ENCODE data around the gene ACRBP.

ACRBP gene

DNA sequence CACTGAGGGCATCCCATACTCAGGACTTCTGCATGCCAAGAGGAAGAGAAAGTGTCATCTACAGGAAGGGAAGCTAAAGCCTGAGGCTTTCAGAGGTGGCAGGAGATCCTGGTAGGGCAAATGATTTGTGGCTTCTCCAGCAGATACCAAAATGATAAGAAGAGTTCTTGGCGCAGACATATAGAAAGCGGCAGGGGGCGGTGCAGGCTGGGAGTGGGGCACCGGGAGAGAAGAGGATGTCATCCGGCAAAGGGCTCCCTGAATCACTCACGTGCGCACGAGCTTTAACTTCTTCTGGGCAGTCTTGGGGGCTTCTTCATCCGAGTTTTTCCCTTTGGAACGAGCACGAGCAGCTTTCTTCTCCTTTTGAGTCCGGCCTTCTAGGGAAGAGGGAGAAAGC, 5.2 kb upstream of the ACRBP start:
- DNase-seq (ENCODE audit: low read depth): no peak
- no peak overlapping the region for H3K4me3 ChIP-seq (ENCODE audit: low read depth, low read length)

DNA sequence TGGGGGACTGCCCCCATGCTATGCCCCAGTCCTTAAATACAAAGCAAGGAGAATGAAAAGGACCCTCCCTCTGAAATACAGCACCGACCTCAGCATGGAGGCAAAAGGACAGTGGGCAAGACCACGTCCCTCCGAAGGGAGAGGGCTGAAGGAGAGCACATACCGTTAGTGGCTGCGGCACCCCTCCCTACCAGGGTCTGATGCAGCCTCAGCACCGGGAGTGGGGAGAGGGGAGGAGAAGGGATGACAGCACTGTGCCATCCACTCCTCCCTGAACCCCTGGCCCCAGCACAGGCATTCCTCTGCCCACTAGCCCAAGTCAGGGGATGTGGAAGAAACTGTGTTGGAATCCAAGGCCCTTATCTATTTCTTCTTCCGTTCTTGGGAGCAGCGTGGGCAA, 3.6 kb upstream of the ACRBP start:
- H3K4me3 ChIP-seq (ENCODE audit: low read depth, low read length): no peak overlapping the region
- no peak for DNase-seq (ENCODE audit: low read depth)

DNA sequence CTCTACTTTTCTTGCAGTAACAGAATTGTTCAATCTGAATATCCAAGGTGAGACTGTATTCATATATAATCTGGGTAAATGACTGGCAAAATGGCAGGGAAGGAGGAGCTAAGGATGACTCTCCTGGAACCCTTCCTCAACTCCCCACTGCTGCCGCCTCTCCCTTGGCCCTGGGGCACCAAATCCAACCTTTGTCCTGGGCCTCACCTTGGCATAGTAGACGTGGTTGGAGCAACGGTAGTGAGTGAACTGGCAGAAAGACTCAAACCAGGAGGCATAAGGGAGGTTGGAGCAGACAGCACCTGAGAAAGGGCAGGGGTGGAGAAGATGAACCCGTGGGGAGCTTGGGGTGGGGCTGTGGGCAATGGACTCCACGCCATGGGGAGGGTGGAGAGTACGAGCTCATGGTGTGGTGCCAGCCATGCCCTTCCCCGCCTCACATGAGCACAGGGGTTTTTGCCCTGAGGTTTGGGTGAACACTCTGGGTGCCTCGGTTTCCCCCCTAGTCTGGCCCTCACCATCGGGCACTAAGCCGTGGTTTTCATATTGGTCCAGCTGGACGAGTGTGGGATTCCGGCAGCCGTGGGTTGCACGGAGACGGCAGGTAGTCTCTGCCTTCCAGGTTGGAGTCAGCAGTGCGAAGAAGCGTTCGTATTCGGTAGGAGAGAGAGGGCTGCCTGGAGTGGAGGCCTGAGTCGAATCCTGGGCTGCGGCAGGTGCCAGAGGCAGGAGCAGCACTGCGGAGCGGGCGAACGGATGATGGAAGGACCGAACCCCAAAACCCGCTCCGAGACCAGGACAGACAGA, 753 bp downstream of the ACRBP start:
- H3K4me3 ChIP-seq (ENCODE audit: low read depth, low read length): peak overlapping the region; percentile 37
- DNase-seq (ENCODE audit: low read depth): no peak

DNA sequence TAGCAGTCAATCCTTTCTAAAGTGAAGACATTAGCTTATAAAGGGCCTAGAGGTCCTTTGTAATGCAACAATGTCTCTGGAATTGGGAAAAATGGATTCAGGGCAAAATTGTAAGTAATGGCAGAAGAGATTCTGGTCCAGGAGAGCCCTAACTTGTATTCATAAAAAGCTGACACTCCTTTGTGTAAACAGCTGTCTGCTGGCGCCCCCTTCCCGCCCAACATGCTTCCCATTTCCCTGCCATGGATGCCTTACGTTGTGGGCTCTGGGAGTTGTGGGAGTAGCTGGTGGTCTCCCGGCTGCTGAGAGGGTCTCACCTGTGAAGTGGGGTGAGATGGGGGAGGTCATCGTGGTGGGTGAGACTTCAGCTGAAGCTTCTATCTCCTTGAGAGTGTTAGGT, 2.3 kb downstream of the ACRBP start:
- no peak overlapping the region for H3K4me3 ChIP-seq (ENCODE audit: low read depth, low read length)
- DNase-seq (ENCODE audit: low read depth): no peak

DNA sequence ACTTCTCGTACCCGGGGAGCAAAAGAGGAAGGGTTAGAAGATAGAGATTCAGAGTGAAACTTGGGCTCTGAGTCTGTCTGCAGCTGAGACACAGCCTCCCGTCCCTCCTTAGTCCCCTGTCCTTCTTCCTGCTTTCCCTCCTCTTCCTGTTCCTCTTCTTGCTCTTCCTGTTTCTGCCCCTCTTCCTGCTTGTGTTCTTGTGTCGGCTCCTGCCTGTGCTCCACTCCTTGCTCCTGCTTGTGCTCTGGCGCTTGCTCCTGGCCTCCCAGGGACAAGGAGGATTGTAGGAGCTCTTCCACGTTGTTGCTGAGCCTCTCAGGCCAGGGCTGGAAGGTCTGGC, 3.0 kb downstream of the ACRBP start:
- H3K4me3 ChIP-seq (ENCODE audit: low read depth, low read length): no peak overlapping the region
- no peak for DNase-seq (ENCODE audit: low read depth)

DNA sequence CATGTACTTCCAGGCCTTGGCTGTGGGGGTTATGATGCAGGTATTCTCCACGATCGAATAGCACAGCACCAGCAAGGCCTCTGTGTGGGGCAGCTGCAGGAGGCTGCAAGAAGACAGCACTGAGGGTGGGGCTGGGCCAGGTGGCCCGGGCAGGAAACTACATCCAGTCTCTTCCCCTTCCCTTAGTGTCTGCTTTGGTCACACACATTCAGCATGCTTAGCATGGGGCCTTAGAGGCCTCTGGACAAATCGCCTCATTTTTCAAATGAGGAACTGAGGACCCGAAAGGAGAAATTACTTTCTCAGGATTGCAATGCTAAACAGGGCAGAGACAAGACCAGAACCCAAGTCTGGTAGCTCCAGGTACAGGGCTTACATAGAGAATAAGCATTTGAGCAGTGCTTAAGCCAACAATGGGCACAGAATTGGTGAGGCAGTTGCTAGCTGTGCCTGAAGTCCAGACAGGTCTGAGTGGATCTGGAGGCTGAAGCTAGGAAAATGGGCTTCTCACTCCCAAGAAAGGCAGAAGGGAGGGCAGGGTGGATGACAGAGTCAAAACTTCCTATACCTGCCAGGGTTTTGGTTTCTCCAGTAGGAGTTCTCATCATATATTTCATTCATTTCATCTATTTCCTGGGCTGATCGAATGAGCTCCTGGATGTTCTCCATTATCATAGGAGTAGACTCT, 3.5 kb downstream of the ACRBP start:
- DNase-seq (ENCODE audit: low read depth): no peak
- no peak overlapping the region for H3K4me3 ChIP-seq (ENCODE audit: low read depth, low read length)

DNA sequence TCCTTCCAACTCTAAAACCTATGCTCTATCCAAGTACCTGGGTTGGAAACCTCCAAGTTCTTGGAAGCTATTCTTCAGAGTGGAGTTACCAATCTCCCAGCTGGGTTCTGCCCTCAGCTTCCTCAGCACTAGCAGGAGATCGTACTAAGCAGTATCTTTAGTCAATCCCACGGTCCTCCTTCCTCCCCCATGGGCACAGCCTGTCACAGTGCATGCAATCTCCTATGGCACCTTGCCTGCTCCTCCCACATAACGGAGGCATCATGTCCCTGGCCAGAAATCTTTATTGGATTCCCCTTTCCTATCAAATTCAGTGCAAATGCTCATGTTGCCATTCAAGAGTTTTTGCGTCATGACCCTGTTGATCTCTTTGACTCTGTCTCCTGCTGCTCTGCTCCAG, 6.1 kb downstream of the ACRBP start:
- H3K4me3 ChIP-seq (ENCODE audit: low read depth, low read length): no peak overlapping the region
- DNase-seq (ENCODE audit: low read depth): no peak

DNA sequence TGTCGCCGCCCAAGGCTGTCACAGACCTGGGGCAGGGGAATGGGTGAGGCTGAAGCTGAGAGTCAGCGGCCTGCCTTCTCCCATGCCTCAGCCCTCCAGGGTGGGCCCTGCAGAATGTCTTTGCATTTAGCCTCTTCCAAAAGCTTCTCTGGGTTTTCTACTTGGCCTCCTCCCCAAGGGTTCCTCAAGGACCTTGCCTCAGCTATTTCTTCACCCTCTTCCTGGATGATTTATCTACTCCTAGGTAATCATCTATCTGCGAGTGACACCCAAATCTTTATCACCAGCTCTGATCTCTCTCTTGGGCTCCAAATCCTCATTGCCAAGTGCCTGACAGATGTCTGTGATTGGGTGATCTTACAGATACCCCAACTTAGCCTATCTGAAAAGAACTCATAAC, 6.7 kb downstream of the ACRBP start:
- no peak overlapping the region for H3K4me3 ChIP-seq (ENCODE audit: low read depth, low read length)
- no peak for DNase-seq (ENCODE audit: low read depth)

DNA sequence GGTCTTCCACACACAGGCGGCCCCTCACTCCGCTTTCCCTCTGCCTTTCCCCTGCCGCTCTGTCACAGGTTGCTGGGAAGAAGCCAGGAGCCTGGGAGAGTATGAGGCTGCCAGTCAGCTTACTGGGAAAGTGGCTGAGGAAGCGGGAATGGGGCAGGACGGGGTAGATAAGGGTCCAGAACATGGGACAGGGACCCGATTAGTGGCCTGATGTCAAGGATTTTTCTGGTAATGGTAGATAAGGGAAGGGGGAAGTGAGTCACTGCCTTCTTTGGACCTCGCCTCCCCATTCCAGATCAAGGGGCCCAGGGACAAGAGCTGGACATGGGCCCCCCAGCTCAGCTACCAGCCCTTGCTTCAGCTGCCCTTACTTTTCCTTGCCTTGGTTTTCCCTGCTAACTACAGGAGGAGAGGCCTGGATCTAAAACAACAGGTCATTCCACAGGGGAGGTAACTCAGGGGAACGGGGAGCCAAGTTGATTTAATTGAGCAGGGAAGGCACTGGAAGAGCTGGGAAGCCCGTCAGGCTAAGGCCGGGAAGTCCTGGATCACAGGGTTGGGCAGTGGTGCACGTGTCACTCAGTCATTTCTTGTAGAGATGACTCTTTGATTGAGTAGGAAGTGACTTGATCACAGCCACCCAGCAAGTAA, 8.0 kb downstream of the ACRBP start:
- H3K4me3 ChIP-seq (ENCODE audit: low read depth, low read length): no peak overlapping the region
- no peak for DNase-seq (ENCODE audit: low read depth)

DNA sequence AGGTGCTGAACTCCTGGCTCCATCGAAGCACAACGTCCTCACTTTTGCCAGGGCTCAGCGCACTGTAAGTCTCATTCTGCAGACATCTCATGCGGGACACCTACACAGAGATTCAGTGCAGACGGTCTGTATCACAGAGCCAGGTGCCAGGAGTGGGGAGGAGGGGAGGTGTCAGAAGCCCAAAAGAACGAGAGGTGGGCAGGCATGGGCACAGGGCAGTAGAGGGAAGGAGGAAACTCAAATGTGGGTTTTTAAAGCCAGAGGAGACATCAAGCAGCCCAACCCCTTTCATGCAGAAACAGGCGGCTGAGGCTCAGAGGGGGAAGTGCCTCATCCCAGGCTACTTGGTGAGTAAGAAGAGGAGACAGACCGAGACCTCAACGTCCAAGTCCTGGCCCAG, 8.9 kb downstream of the ACRBP start:
- no peak for DNase-seq (ENCODE audit: low read depth)
- H3K4me3 ChIP-seq (ENCODE audit: low read depth, low read length): no peak overlapping the region

DNA sequence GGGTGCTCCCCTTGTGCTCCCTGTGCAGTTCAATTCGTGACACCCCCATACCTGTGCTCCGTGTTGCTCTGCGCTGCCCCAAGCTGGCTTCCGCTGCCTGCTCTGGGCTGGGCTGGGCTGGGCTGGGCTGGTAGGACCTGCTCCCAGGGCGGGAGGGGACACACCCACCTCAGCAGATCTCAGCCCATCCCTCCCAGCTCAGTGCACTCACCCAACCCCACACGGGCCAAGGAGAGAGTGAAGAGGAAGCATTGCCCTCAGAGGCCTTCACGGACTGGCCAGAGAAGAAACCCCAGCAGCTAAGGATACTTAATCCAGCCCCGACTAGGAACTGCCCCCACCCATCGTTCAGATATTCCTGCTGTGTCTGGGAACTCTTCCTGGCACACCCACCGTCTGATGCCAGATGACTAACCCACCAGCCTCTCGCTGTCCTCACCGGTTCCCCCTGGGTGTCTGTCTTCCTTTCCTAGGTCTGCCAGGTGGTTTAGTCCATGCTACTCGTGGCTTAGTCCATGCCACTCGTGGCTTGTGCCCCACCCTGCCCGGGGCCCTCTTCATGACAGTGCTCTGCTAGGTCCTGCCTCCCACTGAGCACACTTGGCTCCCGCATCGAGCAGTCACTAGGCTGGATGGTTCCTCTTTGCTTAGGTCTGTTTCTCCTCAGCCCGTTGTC, 11.2 kb downstream of the ACRBP start, which contains the start of gene LPAR5:
LPAR5 (minus strand) TSS at position 104 of the 676 bp plus-strand sequence. CDS start 14,711 bp downstream, outside the sequence.
- DNase-seq (ENCODE audit: low read depth): no peak
- H3K4me3 ChIP-seq (ENCODE audit: low read depth, low read length): no peak within 1 kb of the TSS

DNA sequence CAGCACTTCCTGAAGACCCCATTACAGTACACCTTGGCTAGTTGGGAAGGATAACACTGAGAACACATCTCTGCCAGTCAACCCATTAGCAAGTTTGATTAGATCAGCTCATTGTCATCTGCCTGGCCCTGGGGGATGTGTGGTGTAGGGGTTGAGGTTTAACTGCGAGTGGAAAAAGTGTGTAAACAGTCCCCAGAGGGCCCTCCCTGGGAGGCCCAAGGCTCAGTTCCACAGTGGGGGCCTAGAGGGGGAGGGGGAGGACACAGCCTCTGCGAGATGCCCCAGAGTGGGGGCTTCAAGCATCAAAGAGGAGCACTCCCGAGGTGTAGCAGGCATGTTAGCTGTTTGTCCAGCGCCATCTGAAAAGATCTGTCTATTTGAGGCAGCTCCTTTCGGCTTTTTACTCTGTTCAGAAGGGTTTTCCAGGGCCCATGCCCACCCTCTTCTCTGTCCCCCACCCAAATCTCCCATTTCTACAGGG, 11.8 kb downstream of the ACRBP start:
- no peak for DNase-seq (ENCODE audit: low read depth)
- H3K4me3 ChIP-seq (ENCODE audit: low read depth, low read length): no peak overlapping the region

DNA sequence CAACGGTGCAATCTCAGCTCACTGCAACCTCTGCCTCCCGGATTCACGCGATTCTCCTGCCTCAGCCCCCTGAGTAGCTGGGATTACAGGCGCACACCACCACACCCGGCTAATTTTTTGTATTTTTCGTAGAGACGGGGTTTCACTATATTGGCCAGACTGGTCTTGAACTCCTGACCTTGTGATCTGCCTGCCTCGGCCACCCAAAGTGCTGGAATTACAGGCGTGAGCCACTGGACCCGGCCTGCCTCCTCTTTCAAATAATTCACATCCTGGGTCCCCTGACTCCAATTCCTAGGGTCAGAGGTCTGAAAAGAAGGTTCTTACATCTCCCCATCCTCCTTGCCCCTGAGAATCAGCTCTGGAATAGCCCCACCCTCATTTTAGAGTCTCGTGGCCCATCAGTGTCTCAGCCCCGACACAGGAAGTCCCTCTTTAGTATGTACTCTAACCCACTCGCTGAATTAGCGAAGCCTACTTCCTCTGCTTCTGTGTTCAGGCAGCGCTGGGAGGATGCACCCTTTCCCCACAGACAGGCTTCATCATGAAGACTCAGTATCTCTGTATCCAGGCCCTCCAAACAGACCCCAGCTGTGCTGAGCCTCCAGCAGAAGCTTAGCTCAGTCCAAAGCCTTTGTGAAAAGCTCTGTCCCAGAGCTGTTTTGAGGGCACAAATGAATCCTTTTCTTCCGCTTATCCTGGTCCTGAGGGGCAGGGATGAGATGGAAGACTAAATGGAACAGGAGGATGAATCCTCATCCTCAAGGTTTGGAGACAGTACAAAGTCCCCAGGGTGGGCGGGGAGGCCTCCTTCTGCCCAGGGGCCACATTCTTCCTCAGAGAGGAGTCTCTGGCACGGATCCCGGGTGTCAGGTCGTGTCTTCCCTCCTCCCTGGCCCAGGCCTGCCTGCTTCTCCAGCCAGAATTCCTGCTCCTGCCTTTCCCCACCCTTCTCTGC, 14.9 kb downstream of the ACRBP start:
- H3K4me3 ChIP-seq (ENCODE audit: low read depth, low read length): no peak overlapping the region
- DNase-seq (ENCODE audit: low read depth): no peak

DNA sequence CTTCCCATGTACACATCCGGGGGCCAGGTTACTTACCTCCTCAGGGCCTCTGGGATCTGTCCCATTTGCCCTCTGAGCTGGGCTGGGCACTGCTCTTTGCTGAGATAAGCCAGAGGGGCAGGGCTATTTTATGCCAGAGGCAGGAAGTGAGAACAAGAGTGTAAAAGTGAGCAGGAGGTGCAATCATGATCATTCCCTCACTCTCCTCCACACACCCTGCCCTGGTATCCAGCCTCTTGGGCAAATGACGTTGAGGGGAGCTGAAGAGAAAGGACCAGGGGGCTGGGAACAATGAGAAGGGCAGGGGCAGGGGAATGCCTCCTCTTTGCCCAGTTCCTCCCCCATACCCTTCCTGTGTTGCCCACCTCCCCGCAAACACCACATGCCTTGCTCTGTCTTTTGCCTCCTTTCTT, 15.7 kb downstream of the ACRBP start:
- DNase-seq (ENCODE audit: low read depth): no peak
- no peak overlapping the region for H3K4me3 ChIP-seq (ENCODE audit: low read depth, low read length)

DNA sequence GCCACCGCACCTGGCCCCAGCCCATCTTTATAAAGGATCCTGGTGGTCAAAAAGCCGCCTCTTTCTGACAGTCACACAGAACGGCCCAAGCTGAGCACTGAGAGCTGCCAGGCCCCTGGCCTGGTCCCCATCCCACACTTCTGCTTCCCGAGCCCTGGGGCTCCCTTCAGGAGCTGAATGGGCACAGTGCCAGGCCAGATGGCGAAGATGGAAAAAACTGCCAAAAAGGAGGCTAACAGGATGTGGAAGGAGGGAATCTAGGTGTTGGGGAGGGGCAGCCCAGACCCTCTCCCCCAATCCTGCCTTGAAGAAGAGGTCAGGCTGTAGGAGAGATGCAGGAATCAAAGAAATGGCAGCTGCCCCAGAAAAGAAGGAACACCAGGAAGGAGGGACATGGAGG, 16.5 kb downstream of the ACRBP start:
- no peak overlapping the region for H3K4me3 ChIP-seq (ENCODE audit: low read depth, low read length)
- DNase-seq (ENCODE audit: low read depth): no peak

DNA sequence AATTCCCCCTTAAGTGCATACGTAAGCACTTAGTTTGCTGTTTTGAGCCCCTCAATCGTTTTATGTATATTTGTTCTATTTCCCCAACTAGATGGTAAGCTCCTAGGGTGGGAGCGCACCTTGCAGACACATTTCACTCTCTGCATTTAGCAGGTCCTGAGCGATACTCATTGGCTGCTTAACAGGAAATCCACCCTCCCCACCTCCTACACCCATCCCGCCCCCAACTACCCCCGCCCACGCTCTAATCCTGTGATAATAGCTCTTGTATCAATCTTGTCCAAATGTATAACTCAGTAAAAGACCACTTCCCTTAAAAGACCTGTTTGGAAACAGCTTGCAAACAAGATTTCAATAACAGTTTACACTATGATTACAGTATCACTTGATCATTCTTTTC, 19.6 kb downstream of the ACRBP start:
- DNase-seq (ENCODE audit: low read depth): no peak
- H3K4me3 ChIP-seq (ENCODE audit: low read depth, low read length): no peak overlapping the region

DNA sequence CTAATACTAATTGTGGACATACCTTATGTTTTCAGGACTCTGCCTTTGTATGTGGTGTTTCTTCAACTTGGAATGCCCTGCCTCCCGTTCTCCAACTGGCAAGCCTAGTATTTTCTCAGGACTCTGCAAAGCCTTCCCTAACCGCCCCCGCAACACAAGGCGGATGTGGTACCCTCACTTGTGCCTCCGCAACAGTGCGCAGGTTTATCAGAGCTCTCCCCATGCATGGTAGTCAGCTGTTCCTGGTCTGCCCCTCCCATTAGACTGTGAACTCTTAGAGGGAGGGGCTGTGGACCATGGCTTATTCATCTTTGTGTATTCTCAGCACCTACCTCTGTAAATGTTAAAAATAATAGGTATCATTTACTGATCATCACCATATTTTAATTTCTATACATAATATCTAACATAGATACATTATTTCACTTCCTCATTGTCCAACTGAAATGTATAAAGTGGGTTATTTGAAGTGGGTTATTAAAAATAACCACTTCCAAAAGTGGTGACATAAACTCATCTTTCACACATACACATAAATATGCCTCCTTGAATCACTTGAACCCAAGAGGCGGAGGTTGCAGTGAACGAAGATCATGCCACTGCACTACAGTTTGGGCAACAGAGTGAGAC, 20.5 kb downstream of the ACRBP start:
- no peak for DNase-seq (ENCODE audit: low read depth)
- H3K4me3 ChIP-seq (ENCODE audit: low read depth, low read length): no peak overlapping the region

DNA sequence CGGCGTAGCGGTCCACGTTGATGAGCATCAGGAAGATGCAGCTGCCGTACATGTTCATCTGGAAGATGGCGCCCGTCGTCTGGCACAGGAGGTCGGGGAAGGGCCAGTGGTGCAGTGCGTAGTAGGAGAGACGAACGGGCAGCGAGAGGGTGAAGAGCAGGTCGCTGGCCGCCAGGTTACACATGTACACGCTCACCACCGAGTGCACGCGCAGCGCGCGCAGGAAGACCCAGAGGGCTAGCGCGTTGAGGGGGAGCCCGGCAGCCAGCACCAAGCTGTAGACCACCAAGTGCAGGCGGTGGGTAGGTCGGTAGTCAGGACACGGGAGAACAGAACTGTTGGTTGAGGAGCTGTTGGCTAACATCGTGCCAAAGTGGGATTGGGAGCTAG, 26.4 kb downstream of the ACRBP start:
- no peak for DNase-seq (ENCODE audit: low read depth)
- H3K4me3 ChIP-seq (ENCODE audit: low read depth, low read length): no peak overlapping the region
